Measurements from ENCODE around the gene CLEC4D.
"Not testable (repeated sequence)": the region's sequence is repeated elsewhere in the genome, so short reads cannot be mapped to it uniquely, and the experiment has no call there.

CLEC4D gene

GRCh38 chr12:8537820-8538219, 24.5 kb downstream of the CLEC4D start:
- not testable (repeated sequence) for DNase-seq (ENCODE audit: low read depth)

- DNase-seq (ENCODE audit: low read depth) = not testable (repeated sequence)
Measured at GRCh38 chr12:8540831-8541230, 27.5 kb downstream of the CLEC4D start, which contains the start of gene CLEC4E. Gene CLEC4E (minus strand): TSS chr12:8540905. CDS start chr12:8540797, 108 bp downstream.

DNA sequence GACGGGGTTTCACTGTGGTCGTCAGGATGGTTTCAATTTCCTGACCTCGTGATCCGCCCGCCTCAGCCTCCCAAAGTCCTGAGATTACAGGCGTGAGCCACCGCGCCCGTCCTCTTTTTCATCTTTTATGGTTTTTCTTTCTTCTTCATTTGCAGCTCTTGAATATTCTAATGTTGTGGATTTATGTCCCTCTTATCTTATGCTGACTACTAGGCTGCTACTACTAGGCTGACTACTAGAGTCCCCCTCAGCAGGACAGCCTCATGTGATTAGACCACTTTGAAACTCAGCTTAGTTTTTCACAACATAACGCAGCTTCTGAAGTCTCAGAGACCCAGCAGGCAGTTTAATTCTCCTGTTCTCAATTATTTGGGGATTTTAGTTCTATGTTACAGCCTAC, 28.3 kb downstream of the CLEC4D start:
- DNase-seq (ENCODE audit: low read depth) = no peak

GRCh38 chr12:8544295-8544694, 31.0 kb downstream of the CLEC4D start:
- peak; percentile 28 for DNase-seq (ENCODE audit: low read depth)

DNA sequence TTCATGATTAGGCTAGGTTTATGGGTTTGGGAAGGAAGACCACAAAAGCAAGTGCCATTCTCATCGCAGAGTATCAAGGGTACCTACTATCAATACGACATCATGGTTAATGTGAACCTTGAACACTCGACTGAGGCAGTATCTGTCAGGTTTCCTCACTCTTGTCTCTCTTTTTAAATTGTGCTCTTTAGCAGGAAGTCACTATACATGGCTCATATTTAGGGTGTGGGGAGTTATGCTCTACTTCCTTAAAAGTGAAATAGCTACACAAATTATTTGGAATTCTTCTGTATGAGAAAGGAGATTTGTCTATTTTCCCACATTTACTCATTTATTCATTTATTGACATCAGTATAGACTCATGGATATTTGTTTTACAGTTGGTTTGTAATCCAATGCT, 33.3 kb downstream of the CLEC4D start:
- no peak for DNase-seq (ENCODE audit: low read depth)

DNA sequence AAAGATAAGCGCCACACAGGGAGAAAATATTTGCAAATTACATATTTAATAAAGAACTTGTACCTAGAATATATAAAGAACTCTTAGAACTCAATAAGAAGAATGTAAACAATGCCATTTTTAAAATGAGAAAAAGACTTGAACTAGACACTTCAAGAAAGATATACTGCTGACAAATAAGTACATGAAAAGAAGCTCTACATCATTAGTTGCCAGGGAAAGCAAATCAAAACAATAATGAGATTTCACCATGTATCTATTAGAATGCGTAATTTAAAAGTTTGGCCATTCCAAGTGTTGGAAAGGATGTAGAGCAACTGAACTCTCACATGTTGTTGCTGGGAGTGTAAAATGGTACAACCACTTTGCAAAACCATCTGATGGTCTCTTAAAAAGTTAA, 34.3 kb downstream of the CLEC4D start:
- DNase-seq (ENCODE audit: low read depth) = no peak

GRCh38 chr12:8548192-8548591, 34.9 kb downstream of the CLEC4D start:
- DNase-seq (ENCODE audit: low read depth) = no peak

GRCh38 chr12:8549381-8549780, 36.1 kb downstream of the CLEC4D start:
- DNase-seq (ENCODE audit: low read depth) = no peak

GRCh38 chr12:8553088-8553627, 39.9 kb downstream of the CLEC4D start:
- no peak for DNase-seq (ENCODE audit: low read depth)

- no peak for DNase-seq (ENCODE audit: low read depth)
Measured at GRCh38 chr12:8554451-8555195, 41.3 kb downstream of the CLEC4D start.

DNA sequence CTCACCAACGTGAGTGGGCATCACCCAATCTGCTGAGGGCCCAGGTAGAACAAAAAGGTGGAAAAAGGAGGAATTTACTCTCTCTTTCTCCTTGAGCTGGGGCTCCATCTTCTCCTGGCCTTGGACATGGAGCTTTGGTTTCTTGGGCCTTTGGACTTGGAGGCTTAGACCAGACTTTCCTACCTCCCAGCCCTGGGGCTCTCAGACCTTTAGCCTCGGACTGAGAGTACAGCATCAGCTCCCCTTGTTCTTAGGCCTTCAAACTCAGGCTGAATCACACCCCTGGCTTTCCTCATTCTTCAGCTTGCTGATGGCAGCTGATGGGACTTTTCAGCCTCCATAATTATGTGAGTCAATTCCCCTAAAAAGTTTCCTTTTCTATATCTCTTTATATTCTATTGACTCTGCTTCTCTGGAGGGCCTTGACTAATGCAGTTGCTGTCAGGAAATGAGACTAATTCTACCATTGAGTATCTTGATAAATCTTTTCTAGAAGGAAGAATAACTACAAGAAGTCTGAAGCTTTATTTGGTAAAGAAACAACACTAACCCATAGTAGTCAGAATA, 43.3 kb downstream of the CLEC4D start:
- no peak for DNase-seq (ENCODE audit: low read depth)

GRCh38 chr12:8559676-8560075, 46.4 kb downstream of the CLEC4D start:
- DNase-seq (ENCODE audit: low read depth) = no peak

- DNase-seq (ENCODE audit: low read depth) = no peak
Measured at GRCh38 chr12:8561011-8561410, 47.7 kb downstream of the CLEC4D start.

- no peak for DNase-seq (ENCODE audit: low read depth)
Measured at GRCh38 chr12:8562310-8562709, 49.0 kb downstream of the CLEC4D start.

DNA sequence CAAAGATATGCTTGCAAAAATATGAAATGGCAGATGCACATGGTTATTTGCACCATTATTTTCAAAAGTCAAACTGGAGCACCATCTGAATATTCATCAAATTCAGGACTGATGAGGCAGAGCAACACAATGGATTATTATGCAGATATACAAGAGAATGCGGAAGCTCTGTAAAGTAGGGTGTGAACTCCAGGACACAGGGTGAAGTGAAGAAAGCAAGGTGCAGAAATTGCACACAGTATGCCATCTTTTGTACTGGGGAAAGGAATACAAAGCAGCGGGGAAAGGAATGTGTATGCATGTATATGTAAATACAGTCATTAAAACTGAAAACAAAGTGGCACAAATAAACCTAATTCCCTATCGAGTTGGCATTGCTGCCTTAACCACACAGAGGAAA, 50.1 kb downstream of the CLEC4D start:
- no peak for DNase-seq (ENCODE audit: low read depth)

DNA sequence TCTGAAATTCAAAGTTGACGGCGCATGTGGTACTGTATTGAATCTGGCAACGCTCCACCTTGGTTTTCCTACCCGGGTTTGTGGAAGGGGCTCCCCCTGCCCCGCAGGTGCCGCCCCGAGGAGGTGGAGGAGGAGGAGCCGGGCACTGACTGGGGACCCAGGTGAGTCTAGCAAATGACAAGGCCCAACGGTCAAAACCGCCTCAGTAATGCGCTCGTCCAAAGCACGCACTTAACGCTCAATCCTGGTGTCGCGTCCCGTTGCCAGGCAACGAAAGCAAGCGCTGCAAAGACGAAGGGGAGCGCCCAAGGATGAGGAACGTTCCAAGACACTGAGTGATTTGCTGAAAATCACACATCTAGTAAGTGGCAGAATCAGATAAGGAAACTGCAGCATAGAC, 51.4 kb downstream of the CLEC4D start:
- DNase-seq (ENCODE audit: low read depth) = no peak

- DNase-seq (ENCODE audit: low read depth) = not testable (repeated sequence)
Measured at GRCh38 chr12:8566052-8566451, 52.7 kb downstream of the CLEC4D start.

DNA sequence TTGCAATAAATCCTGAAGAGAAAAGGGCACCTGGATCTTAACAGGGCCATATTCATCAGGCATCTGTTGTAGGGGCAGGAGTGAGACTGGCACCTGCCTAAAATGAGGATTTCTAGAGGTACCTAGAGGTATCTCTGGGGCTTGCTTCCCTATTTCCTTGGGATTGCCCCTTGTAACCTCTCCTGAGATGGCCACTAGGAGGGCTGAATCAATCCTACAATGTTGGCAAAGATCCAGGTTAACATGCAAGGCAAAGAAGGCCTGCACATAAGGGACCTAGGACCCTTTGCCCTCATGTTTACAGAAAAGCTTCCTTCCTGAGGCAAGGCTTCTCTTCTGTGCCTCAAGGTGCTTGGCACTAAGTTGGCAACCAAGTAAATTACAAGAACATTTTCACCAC, 53.2 kb downstream of the CLEC4D start:
- DNase-seq (ENCODE audit: low read depth) = no peak
